Measurements from ENCODE around the gene GPR83. TPM values are rescaled to one million over a fixed set of nuclear protein-coding genes. Genes with fewer than 3 reads are reported as not detected.

The GPR83 gene
- total and polyA plus RNA-seq, 2 donors (not counting 1 experiment from before 2014, with no cell fraction given): 0.05 TPM; not detected in 1

DNA sequence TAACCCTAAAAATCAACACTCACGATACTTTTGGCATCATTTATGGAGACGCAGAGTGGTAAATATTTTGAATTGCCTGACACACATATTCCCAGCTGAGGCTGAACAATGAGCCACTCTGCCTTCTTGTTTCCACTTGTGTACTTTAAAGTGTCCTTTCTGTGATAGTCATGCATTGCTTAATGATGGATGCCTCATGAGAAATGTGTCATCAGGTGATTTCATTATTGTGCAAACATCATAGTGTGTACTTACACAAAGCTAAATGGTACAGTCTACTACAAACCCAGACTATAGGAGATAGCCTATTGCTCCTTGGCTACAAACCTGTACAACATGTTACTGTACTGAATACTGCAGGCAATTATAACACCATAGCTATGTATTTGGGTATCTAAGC, 48.2 kb upstream of the GPR83 start:
- no peaks in the 10 kb centered on the region for H3K27me3 ChIP-seq (ENCODE audit: control insufficient read depth, insufficient read depth, low read length)
- H3K36me3 ChIP-seq (ENCODE audit: control insufficient read depth, insufficient read depth, low read length): no peaks in the 10 kb centered on the region
- no peak overlapping the region for H3K4me3 ChIP-seq (replicated peaks in 1 of 4; ENCODE audit: control extremely low read depth in 1 of 4, insufficient read depth in 1 of 4, low read depth in 3 of 4, low read length in 4 of 4)
- H3K9me3 ChIP-seq (ENCODE audit: control insufficient read depth, insufficient read depth, low read depth, low read length): no peaks in the 10 kb centered on the region
- TF ChIP-seq, protein P1, sequence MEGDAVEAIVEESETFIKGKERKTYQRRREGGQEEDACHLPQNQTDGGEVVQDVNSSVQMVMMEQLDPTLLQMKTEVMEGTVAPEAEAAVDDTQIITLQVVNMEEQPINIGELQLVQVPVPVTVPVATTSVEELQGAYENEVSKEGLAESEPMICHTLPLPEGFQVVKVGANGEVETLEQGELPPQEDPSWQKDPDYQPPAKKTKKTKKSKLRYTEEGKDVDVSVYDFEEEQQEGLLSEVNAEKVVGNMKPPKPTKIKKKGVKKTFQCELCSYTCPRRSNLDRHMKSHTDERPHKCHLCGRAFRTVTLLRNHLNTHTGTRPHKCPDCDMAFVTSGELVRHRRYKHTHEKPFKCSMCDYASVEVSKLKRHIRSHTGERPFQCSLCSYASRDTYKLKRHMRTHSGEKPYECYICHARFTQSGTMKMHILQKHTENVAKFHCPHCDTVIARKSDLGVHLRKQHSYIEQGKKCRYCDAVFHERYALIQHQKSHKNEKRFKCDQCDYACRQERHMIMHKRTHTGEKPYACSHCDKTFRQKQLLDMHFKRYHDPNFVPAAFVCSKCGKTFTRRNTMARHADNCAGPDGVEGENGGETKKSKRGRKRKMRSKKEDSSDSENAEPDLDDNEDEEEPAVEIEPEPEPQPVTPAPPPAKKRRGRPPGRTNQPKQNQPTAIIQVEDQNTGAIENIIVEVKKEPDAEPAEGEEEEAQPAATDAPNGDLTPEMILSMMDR (conservative IDR thresholded peaks at IDR 0.05 in 1 of 2, IDR thresholded peaks at IDR 0.05 in 1 of 2; ENCODE audit: low read depth in 1 of 2, low read length in 2 of 2): no peak
- TF ChIP-seq EZH2 (IDR thresholded peaks at IDR 0.05; ENCODE audit: low read length, missing control alignments): no peak
- DNase-seq (ENCODE audit: low read depth in 2 of 2): peak; percentile 51 to 66
- no peaks in the 10 kb centered on the region for H4K20me1 ChIP-seq (ENCODE audit: control insufficient read depth, extremely low read depth, insufficient read depth, low read length)
- H3K4me2 ChIP-seq (ENCODE audit: extremely low read depth, insufficient read depth, low read length): peak overlapping the region; percentile 40
- H2AFZ ChIP-seq (ENCODE audit: low read length): no peak overlapping the region
- no peak overlapping the region for H3K9ac ChIP-seq (ENCODE audit: insufficient read depth, low read length)
- no peaks in the 10 kb centered on the region for H3K79me2 ChIP-seq (ENCODE audit: control insufficient read depth, insufficient read depth, low read length)
- peaks cover 9% of the 10 kb centered on the region for H3K4me1 ChIP-seq (ENCODE audit: control insufficient read depth, extremely low read depth, insufficient read depth, low read length)
- H3K27ac ChIP-seq (ENCODE audit: insufficient read depth, low read length): peak overlapping the region; percentile 44

DNA sequence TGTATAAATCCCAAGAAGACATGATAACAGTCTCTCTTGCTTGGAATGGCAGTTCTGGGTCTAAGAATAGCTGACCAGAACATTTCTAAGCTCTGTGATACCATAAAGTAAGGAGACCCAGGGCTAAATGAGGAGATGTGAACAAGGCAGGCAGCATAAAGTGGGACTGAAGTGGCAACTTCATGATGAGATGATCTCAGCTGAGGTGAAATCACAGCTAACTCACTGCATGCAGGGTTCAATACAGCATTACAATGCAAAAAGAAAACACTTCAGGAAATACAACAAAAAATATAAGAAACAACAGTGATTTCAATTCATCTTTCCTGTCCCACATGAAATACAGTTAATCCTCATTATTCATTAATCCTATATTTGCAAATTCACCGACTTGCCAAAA, 47.8 kb upstream of the GPR83 start:
- no peak overlapping the region for H3K4me3 ChIP-seq (replicated peaks in 1 of 4; ENCODE audit: control extremely low read depth in 1 of 4, insufficient read depth in 1 of 4, low read depth in 3 of 4, low read length in 4 of 4)
- H3K9me3 ChIP-seq (ENCODE audit: control insufficient read depth, insufficient read depth, low read depth, low read length): no peaks in the 10 kb centered on the region
- no peaks in the 10 kb centered on the region for H3K36me3 ChIP-seq (ENCODE audit: control insufficient read depth, insufficient read depth, low read length)
- DNase-seq (ENCODE audit: low read depth in 2 of 2): no peak
- H3K9ac ChIP-seq (ENCODE audit: insufficient read depth, low read length): no peak overlapping the region
- H3K4me1 ChIP-seq (ENCODE audit: control insufficient read depth, extremely low read depth, insufficient read depth, low read length): peaks cover 9% of the 10 kb centered on the region
- H3K79me2 ChIP-seq (ENCODE audit: control insufficient read depth, insufficient read depth, low read length): no peaks in the 10 kb centered on the region
- H3K27me3 ChIP-seq (ENCODE audit: control insufficient read depth, insufficient read depth, low read length): no peaks in the 10 kb centered on the region
- no peak for TF ChIP-seq EZH2 (IDR thresholded peaks at IDR 0.05; ENCODE audit: low read length, missing control alignments)
- TF ChIP-seq, protein P1 (conservative IDR thresholded peaks at IDR 0.05 in 1 of 2, IDR thresholded peaks at IDR 0.05 in 1 of 2; ENCODE audit: low read depth in 1 of 2, low read length in 2 of 2): no peak
- H3K27ac ChIP-seq (ENCODE audit: insufficient read depth, low read length): peak overlapping the region; percentile 44
- no peaks in the 10 kb centered on the region for H4K20me1 ChIP-seq (ENCODE audit: control insufficient read depth, extremely low read depth, insufficient read depth, low read length)
- H2AFZ ChIP-seq (ENCODE audit: low read length): no peak overlapping the region
- peak overlapping the region; percentile 3 for H3K4me2 ChIP-seq (ENCODE audit: extremely low read depth, insufficient read depth, low read length)

DNA sequence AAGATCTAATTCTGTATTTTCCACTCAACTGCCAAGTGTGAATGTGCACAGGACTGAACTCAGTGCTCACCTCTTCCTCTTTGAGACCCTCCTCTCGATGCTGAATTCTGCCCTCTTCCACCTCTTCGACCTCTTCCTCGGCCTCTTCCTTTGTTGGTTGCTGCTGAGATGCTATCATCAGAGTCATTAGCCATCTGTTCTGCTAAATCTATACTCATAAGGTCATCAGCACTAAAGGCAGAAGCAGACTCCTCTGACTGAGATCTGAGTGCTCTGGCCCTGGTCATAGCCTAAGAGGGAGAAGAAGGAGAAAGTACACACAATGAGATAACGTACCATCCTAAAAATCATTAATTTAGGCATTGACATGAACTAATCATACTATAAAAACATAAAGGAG, 45.9 kb upstream of the GPR83 start:
- Histone ChIP-seq H3K4me1 (ENCODE audit: control insufficient read depth, extremely low read depth, insufficient read depth, low read length) (peaks cover 9% of the 10 kb centered on the region), H4K20me1 (ENCODE audit: control insufficient read depth, extremely low read depth, insufficient read depth, low read length) (no peaks in the 10 kb centered on the region), H3K79me2 (ENCODE audit: control insufficient read depth, insufficient read depth, low read length) (no peaks in the 10 kb centered on the region), H3K9ac (ENCODE audit: insufficient read depth, low read length) (no peak overlapping the region), H3K4me2 (ENCODE audit: extremely low read depth, insufficient read depth, low read length) (no peak overlapping the region), H2AFZ (ENCODE audit: low read length) (no peak overlapping the region), H3K27me3 (ENCODE audit: control insufficient read depth, insufficient read depth, low read length) (no peaks in the 10 kb centered on the region), H3K4me3 (replicated peaks in 1 of 4; ENCODE audit: control extremely low read depth in 1 of 4, insufficient read depth in 1 of 4, low read depth in 3 of 4, low read length in 4 of 4) (no peak overlapping the region), H3K36me3 (ENCODE audit: control insufficient read depth, insufficient read depth, low read length) (no peaks in the 10 kb centered on the region), H3K9me3 (ENCODE audit: control insufficient read depth, insufficient read depth, low read depth, low read length) (no peaks in the 10 kb centered on the region), H3K27ac (ENCODE audit: insufficient read depth, low read length) (no peak overlapping the region)
- no peak for TF ChIP-seq EZH2 (IDR thresholded peaks at IDR 0.05; ENCODE audit: low read length, missing control alignments)
- TF ChIP-seq, protein P1 (conservative IDR thresholded peaks at IDR 0.05 in 1 of 2, IDR thresholded peaks at IDR 0.05 in 1 of 2; ENCODE audit: low read depth in 1 of 2, low read length in 2 of 2): no peak
- DNase-seq (ENCODE audit: low read depth in 2 of 2): no peak

Measured in fibroblast of lung (primary cell).